Epithelial cell of prostate (primary cell): ENCODE results near the gene CD248.
A peak's percentile ranks its signal among the peaks of the same experiment; 100 is the strongest.
"Not testable (repeated sequence)": the region's sequence is repeated elsewhere in the genome, so short reads cannot be mapped to it uniquely, and the experiment has no call there.

Experiments
- DNase-seq: peaks from one replicate; pipeline ENCODE4 v3.0.0-alpha.2; 2011; ENCODE audit warnings: low read depth, low spot score
- H3K27ac ChIP-seq: fragments of 450-650 bp; 2 replicates; pipeline ENCODE4 v1.5.1; 2017; ENCODE audit warnings: mild to moderate bottlenecking

The CD248 gene

GRCh38 chr11:66278363-66279091 lies 38.3 kb downstream of the CD248 start:
- no peak for DNase-seq
- H3K27ac ChIP-seq = no peak overlapping the region

GRCh38 chr11:66277471-66278362 lies 39.1 kb downstream of the CD248 start, which contains the start of gene CNIH2:
Gene CNIH2 (plus strand): TSS chr11:66278175. CDS start chr11:66278457, 282 bp downstream.
- H3K27ac ChIP-seq = no peak within 1 kb of the TSS
- DNase-seq = no peak

- DNase-seq, H3K27ac ChIP-seq: not testable (repeated sequence)
Observed at GRCh38 chr11:66277064-66277463, 39.8 kb downstream of the CD248 start.

GRCh38 chr11:66276619-66277018 lies 40.2 kb downstream of the CD248 start:
- DNase-seq, H3K27ac ChIP-seq: not testable (repeated sequence)

- no peak overlapping the region for H3K27ac ChIP-seq
- DNase-seq = no peak
Observed at GRCh38 chr11:66275984-66276612, 40.7 kb downstream of the CD248 start.

GRCh38 chr11:66275396-66275795 lies 41.4 kb downstream of the CD248 start:
- no peak for DNase-seq
- no peak overlapping the region for H3K27ac ChIP-seq

- no peak overlapping the region for H3K27ac ChIP-seq
- no peak for DNase-seq
Observed at GRCh38 chr11:66274219-66274618, 42.6 kb downstream of the CD248 start.

GRCh38 chr11:66272596-66272995 lies 44.2 kb downstream of the CD248 start:
- DNase-seq = no peak
- H3K27ac ChIP-seq = no peak overlapping the region

GRCh38 chr11:66271816-66272215 lies 45.0 kb downstream of the CD248 start:
- no peak for DNase-seq
- H3K27ac ChIP-seq = no peak overlapping the region

- no peak for DNase-seq
- peak overlapping the region; percentile 75 for H3K27ac ChIP-seq
Observed at GRCh38 chr11:66268952-66269905, 47.6 kb downstream of the CD248 start.

- peak; percentile 93 for DNase-seq
- H3K27ac ChIP-seq = peak within 1 kb of the TSS; percentile 75
Observed at GRCh38 chr11:66268244-66268951, 48.4 kb downstream of the CD248 start, which contains the start of gene RAB1B. Gene RAB1B (plus strand): TSS chr11:66268639. CDS start chr11:66268680, 41 bp downstream.

GRCh38 chr11:66267379-66268243 lies 49.2 kb downstream of the CD248 start:
- H3K27ac ChIP-seq = peak overlapping the region; percentile 75
- DNase-seq = no peak

GRCh38 chr11:66267039-66267378 lies 49.8 kb downstream of the CD248 start:
- peak overlapping the region; percentile 75 for H3K27ac ChIP-seq
- DNase-seq = no peak

GRCh38 chr11:66266378-66267038 lies 50.3 kb downstream of the CD248 start:
- no peak overlapping the region for H3K27ac ChIP-seq
- no peak for DNase-seq

GRCh38 chr11:66265531-66266377 lies 51.1 kb downstream of the CD248 start:
- DNase-seq = no peak
- H3K27ac ChIP-seq = no peak overlapping the region

GRCh38 chr11:66264914-66265313 lies 51.9 kb downstream of the CD248 start:
- no peak overlapping the region for H3K27ac ChIP-seq
- no peak for DNase-seq
